GM04504 (cell line): Measurements from ENCODE around the gene PCDHA11.
"Not testable (repeated sequence)": the region's sequence is repeated elsewhere in the genome, so short reads cannot be mapped to it uniquely, and the experiment has no call there.

ENCODE experiments used
- DNase-seq: peaks from one replicate; pipeline ENCODE4 v3.0.0-alpha.2; 2012; ENCODE audit warnings: low read depth

PCDHA11 gene, protein sequence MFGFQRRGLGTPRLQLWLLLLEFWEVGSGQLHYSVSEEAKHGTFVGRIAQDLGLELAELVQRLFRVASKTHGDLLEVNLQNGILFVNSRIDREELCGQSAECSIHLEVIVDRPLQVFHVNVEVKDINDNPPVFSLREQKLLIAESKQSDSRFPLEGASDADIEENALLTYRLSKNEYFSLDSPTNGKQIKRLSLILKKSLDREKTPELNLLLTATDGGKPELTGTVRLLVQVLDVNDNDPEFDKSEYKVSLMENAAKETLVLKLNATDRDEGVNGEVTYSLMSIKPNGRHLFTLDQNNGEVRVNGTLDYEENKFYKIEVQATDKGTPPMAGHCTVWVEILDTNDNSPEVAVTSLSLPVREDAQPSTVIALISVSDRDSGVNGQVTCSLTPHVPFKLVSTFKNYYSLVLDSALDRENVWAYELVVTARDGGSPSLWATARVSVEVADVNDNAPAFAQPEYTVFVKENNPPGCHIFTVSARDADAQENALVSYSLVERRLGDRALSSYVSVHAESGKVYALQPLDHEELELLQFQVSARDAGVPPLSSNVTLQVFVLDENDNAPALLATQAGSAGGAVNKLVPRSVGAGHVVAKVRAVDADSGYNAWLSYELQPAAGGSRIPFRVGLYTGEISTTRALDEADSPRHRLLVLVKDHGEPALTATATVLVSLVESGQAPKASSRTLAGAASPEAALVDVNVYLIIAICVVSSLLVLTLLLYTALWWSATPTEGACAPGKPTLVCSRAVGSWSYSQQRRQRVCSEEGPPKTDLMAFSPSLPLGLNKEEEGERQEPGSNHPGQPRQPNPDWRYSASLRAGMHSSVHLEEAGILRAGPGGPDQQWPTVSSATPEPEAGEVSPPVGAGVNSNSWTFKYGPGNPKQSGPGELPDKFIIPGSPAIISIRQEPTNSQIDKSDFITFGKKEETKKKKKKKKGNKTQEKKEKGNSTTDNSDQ

DNA sequence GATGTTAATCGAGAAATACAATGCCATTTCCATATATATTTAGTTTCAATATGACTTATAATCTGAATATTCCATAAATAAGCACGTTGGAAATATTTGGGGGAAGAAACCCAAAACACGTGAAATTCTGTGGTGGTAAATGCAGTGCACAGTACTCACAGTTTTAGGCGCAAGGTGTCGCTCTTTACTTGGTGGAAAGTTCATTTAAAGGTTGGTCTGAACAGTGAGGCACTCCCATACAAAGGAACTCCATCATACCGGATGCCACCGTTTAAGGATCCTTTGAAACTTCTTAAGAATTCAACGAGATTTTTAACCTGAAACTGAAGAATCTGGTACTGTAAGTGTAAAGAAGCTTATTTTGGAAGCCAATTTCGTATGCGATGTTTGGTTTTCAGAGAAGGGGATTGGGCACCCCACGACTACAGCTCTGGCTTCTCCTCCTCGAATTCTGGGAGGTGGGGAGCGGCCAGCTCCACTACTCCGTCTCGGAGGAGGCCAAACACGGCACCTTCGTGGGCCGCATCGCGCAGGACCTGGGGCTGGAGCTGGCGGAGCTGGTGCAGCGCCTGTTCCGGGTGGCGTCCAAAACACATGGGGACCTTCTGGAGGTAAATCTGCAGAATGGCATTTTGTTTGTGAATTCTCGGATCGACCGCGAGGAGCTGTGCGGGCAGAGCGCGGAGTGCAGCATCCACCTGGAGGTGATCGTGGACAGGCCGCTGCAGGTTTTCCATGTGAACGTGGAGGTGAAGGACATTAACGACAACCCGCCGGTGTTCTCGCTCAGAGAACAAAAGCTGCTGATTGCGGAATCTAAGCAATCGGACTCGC is at the start of gene PCDHA11:
PCDHA11 (plus strand) TSS at position 237 of the 834 bp plus-strand sequence; CDS start at position 384, 147 bp downstream.
- DNase-seq = no peak

DNA sequence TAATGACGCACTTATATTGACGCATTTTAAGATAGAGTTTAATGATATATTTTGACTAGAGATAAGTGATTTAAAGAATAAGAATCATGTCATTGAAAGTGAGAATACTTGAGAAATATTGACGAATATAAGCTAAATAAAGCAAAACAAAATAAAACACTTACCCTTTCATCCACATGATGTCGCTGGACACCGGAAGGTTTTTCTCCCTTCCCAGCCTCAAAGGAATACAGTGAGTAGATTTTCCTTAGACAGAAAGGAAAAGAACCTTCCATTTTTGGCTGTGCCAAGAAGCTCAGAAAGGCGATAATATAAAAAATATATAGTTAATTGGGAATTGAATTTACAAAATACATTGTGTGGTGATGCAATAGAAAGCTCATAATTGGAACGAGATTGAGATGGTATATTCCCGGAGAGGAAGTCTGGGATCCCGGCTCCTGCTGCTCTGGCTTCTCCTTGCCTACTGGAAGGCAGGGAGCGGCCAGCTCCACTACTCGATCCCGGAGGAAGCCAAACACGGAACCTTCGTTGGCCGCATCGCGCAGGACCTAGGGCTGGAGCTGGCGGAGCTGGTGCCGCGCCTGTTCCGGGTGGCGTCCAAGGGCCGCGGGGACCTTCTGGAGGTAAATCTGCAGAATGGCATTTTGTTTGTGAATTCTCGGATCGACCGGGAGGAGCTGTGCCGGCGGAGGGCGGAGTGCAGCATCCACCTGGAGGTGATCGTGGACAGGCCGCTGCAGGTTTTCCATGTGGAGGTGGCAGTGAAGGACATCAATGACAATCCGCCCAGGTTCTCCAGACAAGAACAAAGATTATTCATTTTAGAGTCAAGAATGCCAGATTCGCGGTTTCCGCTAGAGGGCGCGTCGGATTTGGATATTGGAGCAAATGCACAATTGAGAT is 47.1 kb upstream of the PCDHA11 start, which contains the start of gene PCDHA5:
PCDHA5 (plus strand) TSS at position 239 of the 906 bp plus-strand sequence.
- DNase-seq = no peak

DNA sequence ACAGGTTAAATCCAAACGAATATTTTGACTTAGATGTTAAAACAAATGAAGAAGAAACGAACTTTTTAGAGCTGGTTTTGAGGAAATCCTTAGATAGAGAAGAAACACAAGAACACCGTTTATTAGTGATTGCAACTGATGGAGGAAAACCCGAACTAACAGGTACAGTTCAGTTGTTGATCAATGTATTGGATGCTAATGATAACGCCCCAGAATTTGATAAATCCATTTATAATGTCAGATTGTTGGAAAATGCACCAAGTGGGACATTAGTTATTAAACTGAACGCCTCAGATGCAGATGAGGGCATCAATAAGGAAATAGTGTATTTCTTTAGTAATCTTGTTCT is 46.5 kb upstream of the PCDHA11 start:
- DNase-seq = no peak

DNA sequence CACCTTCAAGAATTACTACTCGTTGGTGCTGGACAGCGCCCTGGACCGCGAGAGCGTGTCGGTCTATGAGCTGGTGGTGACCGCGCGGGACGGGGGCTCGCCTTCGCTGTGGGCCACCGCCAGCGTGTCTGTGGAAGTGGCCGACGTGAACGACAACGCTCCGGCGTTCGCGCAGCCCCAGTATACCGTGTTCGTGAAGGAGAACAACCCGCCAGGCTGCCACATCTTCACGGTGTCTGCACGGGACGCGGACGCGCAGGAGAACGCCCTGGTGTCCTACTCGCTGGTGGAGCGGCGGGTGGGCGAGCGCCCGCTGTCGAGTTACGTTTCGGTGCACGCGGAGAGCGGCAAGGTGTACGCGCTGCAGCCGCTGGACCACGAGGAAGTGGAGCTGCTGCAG is 45.8 kb upstream of the PCDHA11 start:
- DNase-seq = not testable (repeated sequence)

DNA sequence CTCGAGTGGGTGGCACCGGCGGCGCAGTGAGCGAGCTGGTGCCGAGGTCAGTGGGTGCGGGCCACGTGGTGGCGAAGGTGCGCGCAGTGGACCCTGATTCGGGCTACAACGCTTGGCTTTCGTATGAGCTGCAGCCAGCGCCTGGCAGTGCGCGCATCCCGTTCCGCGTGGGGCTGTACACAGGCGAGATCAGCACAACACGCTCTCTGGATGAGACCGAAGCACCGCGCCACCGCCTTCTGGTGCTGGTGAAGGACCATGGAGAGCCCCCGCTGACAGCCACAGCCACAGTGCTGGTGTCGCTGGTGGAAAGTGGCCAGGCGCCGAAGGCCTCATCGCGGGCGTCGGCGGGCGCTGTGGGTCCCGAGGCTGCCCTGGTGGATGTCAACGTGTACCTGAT is 45.3 kb upstream of the PCDHA11 start:
- no peak for DNase-seq

DNA sequence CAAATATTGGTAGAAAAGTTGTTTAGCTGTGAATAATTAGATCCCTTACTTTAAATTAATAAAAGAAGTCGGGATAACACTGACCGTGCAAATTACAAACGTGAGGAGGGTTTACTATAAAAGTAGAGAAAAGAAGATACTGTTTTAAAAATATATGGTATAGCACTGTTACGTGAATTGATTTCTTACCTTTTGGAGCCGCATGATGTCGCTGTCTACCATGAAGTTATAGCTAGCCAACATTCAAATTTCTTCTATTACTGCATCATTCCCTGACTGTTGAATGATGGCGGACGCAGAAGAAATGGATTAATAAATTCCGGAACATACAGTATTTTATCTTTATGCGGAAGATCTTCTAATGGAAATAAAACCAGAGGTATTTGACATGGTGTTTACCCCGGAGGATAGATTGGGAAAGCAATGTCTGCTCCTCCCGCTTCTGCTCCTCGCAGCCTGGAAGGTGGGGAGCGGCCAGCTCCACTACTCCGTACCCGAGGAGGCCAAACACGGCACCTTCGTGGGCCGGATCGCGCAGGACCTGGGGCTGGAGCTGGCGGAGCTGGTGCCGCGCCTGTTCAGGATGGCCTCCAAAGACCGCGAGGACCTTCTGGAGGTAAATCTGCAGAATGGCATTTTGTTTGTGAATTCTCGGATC is 40.9 kb upstream of the PCDHA11 start, which contains the start of gene PCDHA6:
PCDHA6 (plus strand) TSS at position 257 of the 658 bp plus-strand sequence; CDS start at position 389, 132 bp downstream.
- DNase-seq = no peak

DNA sequence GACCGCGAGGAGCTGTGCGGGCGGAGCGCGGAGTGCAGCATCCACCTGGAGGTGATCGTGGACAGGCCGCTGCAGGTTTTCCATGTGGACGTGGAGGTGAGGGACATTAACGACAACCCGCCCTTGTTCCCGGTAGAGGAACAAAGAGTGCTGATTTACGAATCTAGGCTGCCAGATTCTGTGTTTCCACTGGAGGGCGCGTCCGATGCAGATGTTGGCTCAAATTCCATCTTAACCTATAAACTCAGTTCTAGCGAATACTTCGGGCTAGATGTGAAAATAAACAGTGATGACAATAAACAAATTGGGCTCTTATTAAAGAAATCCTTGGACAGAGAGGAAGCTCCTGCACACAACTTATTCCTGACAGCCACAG is 40.4 kb upstream of the PCDHA11 start:
- no peak for DNase-seq

DNA sequence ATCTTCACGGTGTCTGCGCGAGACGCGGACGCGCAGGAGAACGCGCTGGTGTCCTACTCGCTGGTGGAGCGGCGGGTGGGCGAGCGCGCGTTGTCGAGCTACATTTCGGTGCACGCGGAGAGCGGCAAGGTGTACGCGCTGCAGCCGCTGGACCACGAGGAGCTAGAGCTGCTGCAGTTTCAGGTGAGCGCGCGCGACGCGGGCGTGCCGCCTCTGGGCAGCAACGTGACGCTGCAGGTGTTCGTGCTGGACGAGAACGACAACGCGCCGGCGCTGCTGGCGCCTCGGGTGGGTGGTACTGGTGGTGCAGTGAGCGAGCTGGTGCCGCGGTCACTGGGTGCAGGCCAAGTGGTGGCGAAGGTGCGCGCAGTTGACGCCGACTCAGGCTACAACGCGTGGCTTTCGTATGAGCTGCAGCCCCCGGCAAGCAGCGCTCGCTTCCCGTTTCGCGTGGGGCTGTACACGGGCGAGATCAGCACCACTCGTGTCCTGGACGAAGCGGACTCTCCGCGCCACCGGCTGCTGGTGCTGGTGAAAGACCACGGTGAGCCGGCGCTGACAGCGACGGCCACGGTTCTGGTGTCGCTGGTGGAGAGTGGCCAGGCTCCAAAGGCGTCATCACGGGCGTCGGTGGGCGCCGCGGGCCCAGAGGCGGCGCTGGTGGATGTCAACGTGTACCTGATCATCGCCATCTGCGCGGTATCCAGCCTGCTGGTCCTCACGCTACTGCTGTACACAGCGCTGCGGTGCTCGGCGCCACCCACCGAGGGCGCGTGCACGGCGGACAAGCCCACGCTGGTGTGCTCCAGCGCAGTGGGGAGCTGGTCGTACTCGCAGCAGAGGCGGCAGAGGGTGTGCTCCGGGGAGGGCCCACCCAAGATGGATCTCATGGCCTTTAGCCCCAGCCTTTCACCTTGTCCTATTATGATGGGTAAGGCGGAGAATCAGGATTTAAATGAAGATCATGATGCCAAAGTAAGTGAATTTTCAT is 39.0 kb upstream of the PCDHA11 start:
- not testable (repeated sequence) for DNase-seq

DNA sequence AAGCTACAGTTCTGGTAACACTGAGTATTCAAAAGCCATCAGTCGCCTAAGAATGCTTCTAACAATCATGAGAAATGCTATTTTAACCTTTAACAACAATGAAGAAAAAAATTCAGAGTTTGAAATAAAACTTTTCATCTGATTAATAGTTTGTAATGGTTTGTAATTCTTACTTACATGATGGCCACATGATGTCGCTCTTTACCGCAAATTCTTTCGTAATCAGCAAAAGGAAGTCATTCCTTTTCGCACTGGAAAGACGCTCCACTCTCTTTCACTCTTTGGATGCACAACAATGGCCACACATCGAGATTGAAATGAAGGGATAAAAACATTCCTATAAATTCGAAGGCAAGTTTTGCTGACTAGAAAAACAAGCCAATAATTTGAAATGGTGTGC is 34.8 kb upstream of the PCDHA11 start, which contains the start of gene PCDHA7:
PCDHA7 (plus strand) TSS at position 277 of the 400 bp plus-strand sequence; CDS start at position 392, 115 bp downstream.
- DNase-seq = no peak

DNA sequence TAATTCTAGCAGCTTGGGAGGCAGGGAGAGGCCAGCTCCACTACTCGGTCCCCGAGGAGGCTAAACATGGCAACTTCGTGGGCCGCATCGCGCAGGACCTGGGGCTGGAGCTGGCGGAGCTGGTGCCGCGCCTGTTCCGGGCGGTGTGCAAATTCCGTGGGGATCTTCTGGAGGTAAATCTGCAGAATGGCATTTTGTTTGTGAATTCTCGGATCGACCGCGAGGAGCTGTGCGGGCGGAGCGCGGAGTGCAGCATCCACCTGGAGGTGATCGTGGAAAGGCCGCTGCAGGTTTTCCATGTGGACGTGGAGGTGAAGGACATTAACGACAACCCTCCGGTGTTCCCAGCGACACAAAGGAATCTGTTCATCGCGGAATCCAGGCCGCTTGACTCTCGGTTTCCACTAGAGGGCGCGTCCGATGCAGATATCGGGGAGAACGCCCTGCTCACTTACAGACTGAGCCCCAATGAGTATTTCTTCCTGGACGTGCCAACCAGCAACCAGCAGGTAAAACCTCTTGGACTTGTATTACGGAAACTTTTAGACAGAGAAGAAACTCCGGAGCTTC is 34.2 kb upstream of the PCDHA11 start:
- not testable (repeated sequence) for DNase-seq

DNA sequence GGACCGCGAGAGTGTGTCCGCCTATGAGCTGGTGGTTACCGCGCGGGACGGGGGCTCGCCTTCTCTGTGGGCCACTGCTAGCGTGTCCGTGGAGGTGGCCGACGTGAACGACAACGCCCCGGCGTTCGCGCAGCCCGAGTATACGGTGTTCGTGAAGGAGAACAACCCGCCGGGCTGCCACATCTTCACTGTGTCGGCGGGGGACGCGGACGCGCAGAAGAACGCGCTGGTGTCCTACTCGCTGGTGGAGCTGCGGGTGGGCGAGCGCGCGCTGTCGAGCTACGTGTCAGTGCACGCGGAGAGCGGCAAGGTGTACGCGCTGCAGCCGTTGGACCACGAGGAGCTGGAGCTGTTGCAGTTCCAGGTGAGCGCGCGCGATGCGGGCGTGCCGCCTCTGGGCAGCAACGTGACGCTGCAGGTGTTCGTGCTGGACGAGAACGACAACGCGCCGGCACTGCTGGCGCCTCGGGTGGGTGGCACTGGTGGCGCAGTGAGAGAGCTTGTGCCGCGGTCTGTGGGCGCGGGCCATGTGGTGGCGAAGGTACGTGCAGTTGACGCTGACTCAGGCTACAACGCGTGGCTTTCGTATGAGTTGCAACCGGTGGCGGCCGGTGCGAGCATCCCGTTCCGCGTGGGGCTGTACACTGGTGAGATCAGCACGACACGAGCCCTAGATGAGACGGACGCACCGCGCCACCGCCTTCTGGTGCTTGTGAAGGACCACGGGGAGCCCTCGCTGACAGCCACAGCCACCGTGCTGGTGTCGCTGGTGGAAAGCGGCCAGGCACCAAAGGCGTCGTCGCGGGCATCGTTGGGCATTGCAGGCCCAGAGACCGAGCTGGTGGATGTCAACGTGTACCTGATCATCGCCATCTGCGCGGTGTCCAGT is 32.9 kb upstream of the PCDHA11 start:
- DNase-seq = no peak

DNA sequence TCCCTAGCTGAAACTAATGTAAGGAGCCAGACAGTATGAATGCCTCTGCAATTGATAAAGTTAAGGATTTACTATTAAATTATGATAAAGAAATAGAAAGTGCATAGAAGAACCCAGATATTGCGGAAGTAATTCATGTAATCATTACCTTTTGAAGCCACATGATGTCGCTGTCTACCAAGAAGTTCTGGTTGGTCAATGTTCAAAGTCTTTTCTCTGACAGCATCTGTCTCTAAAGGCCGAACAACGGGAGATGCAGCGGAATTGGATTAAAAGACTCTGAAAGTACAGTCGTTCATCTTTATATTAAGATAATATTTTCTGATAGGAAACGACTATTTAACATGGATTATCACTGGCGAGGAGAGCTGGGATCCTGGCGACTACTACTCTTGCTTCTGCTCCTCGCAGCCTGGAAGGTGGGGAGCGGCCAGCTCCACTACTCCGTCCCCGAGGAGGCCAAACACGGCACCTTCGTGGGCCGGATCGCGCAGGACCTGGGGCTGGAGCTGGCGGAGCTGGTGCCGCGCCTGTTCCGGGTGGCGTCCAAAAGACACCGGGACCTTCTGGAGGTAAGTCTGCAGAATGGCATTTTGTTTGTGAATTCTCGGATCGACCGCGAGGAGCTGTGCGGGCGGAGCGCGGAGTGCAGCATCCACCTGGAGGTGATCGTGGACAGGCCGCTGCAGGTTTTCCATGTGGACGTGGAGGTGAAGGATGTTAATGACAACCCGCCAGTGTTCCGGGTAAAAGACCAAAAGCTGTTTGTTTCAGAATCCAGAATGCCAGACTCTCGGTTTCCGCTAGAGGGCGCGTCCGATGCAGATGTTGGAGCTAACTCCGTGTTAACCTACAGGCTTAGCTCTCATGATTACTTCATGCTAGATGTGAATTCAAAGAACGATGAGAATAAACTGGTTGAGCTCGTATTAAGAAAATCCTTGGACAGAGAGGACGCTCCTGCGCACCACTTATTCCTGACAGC is 27.5 kb upstream of the PCDHA11 start, which contains the start of gene PCDHA8:
PCDHA8 (plus strand) TSS at position 210 of the 985 bp plus-strand sequence; CDS start at position 345, 135 bp downstream.
- no peak for DNase-seq

DNA sequence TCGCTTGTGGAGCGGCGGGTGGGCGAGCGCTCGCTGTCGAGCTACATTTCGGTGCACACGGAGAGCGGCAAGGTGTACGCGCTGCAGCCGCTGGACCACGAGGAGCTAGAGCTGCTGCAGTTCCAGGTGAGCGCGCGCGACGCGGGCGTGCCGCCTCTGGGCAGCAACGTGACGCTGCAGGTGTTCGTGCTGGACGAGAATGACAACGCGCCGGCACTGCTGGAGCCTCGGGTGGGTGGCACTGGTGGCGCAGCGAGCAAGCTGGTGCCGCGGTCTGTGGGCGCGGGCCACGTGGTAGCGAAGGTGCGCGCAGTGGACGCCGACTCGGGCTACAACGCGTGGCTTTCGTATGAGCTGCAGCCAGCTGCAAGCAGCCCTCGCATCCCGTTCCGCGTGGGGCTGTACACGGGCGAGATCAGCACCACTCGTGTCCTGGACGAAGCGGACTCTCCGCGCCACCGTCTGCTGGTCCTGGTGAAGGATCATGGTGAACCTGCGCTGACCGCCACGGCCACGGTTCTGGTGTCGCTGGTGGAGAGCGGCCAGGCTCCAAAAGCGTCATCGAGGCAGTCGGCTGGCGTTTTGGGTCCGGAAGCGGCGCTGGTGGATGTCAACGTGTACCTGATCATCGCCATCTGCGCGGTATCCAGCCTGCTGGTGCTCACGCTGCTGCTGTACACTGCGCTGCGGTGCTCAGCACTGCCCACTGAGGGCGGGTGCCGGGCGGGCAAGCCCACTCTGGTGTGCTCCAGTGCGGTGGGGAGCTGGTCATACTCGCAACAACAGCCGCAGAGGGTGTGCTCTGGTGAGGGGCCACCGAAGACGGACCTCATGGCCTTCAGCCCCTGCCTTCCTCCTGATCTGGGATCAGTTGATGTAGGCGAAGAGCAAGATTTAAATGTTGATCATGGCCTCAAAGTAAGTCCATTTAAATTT is 25.7 kb upstream of the PCDHA11 start:
- no peak for DNase-seq

DNA sequence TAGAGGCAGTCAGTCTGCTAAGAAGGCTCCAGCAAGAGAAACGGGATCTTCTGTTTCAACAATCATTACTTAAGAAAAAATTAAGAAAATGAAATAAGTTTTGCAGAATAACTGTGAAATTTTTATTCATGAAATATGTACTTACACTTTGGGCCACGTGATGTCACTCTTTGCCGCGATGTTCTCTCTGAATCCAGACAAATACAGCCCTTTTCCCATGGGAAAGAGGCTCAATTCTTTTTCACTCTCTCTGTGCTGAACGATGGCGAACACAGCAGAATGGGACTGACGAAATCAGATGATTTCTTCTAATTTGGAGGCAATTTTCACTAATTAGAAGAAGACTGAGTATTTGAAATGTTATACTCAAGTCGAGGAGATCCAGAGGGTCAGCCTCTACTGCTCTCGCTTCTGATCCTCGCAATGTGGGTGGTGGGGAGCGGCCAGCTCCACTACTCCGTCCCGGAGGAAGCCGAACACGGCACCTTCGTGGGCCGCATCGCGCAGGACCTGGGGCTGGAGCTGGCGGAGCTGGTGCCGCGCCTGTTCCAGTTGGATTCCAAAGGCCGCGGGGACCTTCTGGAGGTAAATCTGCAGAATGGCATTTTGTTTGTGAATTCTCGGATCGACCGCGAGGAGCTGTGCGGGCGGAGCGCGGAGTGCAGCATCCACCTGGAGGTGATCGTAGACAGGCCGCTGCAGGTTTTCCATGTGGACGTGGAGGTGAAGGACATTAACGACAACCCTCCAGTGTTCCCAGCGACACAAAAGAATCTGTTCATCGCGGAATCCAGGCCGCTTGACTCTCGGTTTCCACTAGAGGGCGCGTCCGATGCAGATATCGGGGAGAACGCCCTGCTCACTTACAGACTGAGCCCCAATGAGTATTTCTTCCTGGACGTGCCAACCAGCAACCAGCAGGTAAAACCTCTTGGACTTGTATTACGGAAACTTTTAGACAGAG is 20.3 kb upstream of the PCDHA11 start, which contains the start of gene PCDHA9:
PCDHA9 (plus strand) TSS at position 244 of the 964 bp plus-strand sequence; CDS start at position 358, 114 bp downstream.
- not testable (repeated sequence) for DNase-seq
